Loucy (cell line): ENCODE results near the gene SRP19.

Experiments used
- H2AFZ ChIP-seq: fragments of 200-600 bp; sonication (generic); 2 replicates; pipeline ENCODE4 v1.6.0; 2016; ENCODE audit warnings: antibody characterized with exemption, mild to moderate bottlenecking, low read length, moderate library complexity
- H3F3A ChIP-seq: fragments of 200-600 bp; 2 replicates; pipeline ENCODE4 v1.6.0; 2016; ENCODE audit warnings: antibody characterized with exemption, low read depth, mild to moderate bottlenecking
- H3K27me3 ChIP-seq: fragments of 200-600 bp; sonication (generic); 2 replicates; pipeline ENCODE4 v1.6.1; 2014; ENCODE audit warnings: low read length, mild to moderate bottlenecking; ENCODE audit not compliant: insufficient read depth, poor library complexity, severe bottlenecking
- H3K36me3 ChIP-seq: fragments of 200-600 bp; sonication (generic); 2 replicates; pipeline ENCODE4 v1.6.1; 2016; ENCODE audit warnings: low read length; ENCODE audit not compliant: insufficient read depth
- H3K4me1 ChIP-seq: fragments of 200-600 bp; sonication (generic); 2 replicates; pipeline ENCODE4 v1.5.1; 2014; ENCODE audit warnings: low read length, mild to moderate bottlenecking; ENCODE audit not compliant: insufficient read depth, poor library complexity, severe bottlenecking
- H3K4me2 ChIP-seq: fragments of 200-600 bp; sonication (generic); 2 replicates; pipeline ENCODE4 v1.6.0; 2014; ENCODE audit warnings: antibody characterized with exemption, low read length, low read depth, mild to moderate bottlenecking; ENCODE audit not compliant: poor library complexity, severe bottlenecking
- H3K4me3 ChIP-seq: fragments of 200-600 bp; sonication (generic); 2 replicates; pipeline ENCODE4 v1.5.1; 2014; ENCODE audit warnings: low read length, mild to moderate bottlenecking, mixed read lengths; ENCODE audit not compliant: poor library complexity, severe bottlenecking
- H3K79me2 ChIP-seq: fragments of 200-600 bp; sonication (generic); 2 replicates; pipeline ENCODE4 v1.6.1; 2014; ENCODE audit warnings: low read length; ENCODE audit not compliant: insufficient read depth
- H3K9ac ChIP-seq: fragments of 200-600 bp; sonication (generic); 2 replicates; pipeline ENCODE4 v1.6.0; 2014; ENCODE audit warnings: mild to moderate bottlenecking, low read depth, low read length, moderate library complexity; ENCODE audit not compliant: poor library complexity, severe bottlenecking
- H3K9me2 ChIP-seq: fragments of 200-600 bp; sonication (generic); replicated peaks from 2 replicates; pipeline ENCODE4 v1.6.1; 2016; ENCODE audit warnings: low read depth, low read length, mixed read lengths
- H3K9me3 ChIP-seq: fragments of 200-600 bp; sonication (generic); 2 replicates; pipeline ENCODE4 v1.6.1; 2014; ENCODE audit warnings: mild to moderate bottlenecking, antibody characterized with exemption, low read length, low read depth; ENCODE audit not compliant: insufficient read depth
- H4K20me1 ChIP-seq: fragments of 200-600 bp; sonication (generic); 2 replicates; pipeline ENCODE4 v1.6.0; 2014; ENCODE audit warnings: antibody characterized with exemption, low read length, mild to moderate bottlenecking; ENCODE audit not compliant: insufficient read depth, poor library complexity, severe bottlenecking
- EZH2phosphoT487 ChIP-seq: fragments of 200-600 bp; IDR thresholded peaks from 2 replicates; pipeline ENCODE4 v1.6.1; 2018; ENCODE audit warnings: antibody characterized with exemption, mild to moderate bottlenecking, moderate library complexity, borderline replicate concordance
- TF ChIP-seq, protein P1 (sequence below): fragments of 200-600 bp; sonication (generic); conservative IDR thresholded peaks from 2 replicates; pipeline ENCODE4 v1.5.1; 2014; ENCODE audit warnings: mild to moderate bottlenecking, antibody characterized with exemption, low read length

The SRP19 gene

DNA sequence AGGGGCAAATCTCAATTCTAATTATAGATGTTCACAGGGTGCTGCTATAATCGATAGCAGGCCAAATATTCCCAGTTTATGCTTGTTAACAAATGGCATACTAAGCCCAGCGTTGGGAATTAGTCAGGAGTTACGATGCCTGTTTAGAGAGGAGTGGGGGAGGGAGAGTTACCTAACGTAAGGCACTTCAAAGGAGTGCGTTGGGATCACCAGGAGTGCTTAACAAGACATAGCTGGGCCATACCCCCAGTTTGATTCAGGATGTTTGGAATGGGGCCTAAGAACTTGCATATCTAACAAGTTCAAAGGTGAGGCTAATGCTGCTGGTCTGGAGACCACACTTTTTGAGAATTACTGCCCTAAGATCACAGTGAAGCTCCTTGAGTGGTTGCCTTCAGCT, 14.5 kb upstream of the SRP19 start:
- H3K9ac ChIP-seq = no peak overlapping the region
- no peaks in the 10 kb centered on the region for H3K27me3 ChIP-seq
- H3K4me2 ChIP-seq = no peak overlapping the region
- no peaks in the 10 kb centered on the region for H3K79me2 ChIP-seq
- no peak overlapping the region for H3K4me3 ChIP-seq
- H3K9me3 ChIP-seq = no peaks in the 10 kb centered on the region
- TF ChIP-seq, protein P1, sequence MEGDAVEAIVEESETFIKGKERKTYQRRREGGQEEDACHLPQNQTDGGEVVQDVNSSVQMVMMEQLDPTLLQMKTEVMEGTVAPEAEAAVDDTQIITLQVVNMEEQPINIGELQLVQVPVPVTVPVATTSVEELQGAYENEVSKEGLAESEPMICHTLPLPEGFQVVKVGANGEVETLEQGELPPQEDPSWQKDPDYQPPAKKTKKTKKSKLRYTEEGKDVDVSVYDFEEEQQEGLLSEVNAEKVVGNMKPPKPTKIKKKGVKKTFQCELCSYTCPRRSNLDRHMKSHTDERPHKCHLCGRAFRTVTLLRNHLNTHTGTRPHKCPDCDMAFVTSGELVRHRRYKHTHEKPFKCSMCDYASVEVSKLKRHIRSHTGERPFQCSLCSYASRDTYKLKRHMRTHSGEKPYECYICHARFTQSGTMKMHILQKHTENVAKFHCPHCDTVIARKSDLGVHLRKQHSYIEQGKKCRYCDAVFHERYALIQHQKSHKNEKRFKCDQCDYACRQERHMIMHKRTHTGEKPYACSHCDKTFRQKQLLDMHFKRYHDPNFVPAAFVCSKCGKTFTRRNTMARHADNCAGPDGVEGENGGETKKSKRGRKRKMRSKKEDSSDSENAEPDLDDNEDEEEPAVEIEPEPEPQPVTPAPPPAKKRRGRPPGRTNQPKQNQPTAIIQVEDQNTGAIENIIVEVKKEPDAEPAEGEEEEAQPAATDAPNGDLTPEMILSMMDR = no peak
- no peaks in the 10 kb centered on the region for H3K9me2 ChIP-seq
- H2AFZ ChIP-seq = no peak overlapping the region
- H4K20me1 ChIP-seq = no peaks in the 10 kb centered on the region
- no peaks in the 10 kb centered on the region for H3F3A ChIP-seq
- H3K36me3 ChIP-seq = no peaks in the 10 kb centered on the region
- H3K4me1 ChIP-seq = peaks cover 4% of the 10 kb centered on the region

- Histone ChIP-seq H4K20me1 (no peaks in the 10 kb centered on the region), H3K79me2 (no peaks in the 10 kb centered on the region), H3K4me1 (peaks cover 4% of the 10 kb centered on the region), H3K9me2 (no peaks in the 10 kb centered on the region), H3K27me3 (no peaks in the 10 kb centered on the region), H3K36me3 (no peaks in the 10 kb centered on the region), H3K9ac (no peak overlapping the region), H3K4me3 (no peak overlapping the region), H3K9me3 (no peaks in the 10 kb centered on the region), H2AFZ (no peak overlapping the region), H3F3A (no peaks in the 10 kb centered on the region), H3K4me2 (no peak overlapping the region)
- TF ChIP-seq, protein P1 = no peak
- no peak for TF ChIP-seq EZH2phosphoT487
These were observed 13.8 kb upstream of the SRP19 start for GRCh38 chr5:112847306-112847705.

DNA sequence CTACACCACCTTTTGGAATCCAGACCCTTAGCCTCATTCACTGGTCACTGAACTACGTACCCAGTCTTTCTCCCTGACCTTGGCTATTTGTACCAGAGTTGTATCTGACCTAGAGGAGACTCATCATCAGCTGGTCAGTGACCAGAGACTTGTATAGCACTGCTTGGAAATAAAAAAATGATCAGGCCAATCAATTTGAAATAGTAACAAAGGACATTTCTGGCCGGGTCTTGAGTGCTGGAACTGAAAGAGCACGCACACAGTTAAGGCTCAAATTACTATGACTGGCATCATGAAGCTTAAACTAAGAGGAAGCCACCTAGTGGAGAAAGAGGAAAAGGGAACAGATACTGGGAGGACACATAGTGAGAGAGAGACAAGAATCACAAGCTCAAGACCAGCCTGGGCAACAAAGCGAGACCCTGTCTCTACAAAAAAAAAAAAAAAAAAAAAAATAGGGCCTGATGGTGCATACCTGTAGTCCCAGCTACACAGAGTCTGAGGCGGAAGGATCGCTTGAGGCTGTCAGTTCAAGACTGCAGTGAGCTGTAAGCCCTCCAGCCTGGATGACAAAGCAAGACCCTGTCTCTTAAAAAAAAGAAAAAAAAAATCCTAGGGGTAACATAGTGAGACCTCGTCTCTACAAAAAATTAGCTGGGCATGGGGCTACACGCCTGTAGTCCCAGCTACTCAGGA, 12.8 kb upstream of the SRP19 start:
- no peaks in the 10 kb centered on the region for H3K36me3 ChIP-seq
- 0 out of 2 replicates have a peak overlapping the region, but pooled peaks have one; percentile 36 for H2AFZ ChIP-seq
- TF ChIP-seq, protein P1 = peak; percentile 56
- no peak for TF ChIP-seq EZH2phosphoT487
- no peaks in the 10 kb centered on the region for H3K9me3 ChIP-seq
- no peaks in the 10 kb centered on the region for H3K9me2 ChIP-seq
- no peaks in the 10 kb centered on the region for H3K27me3 ChIP-seq
- H3K79me2 ChIP-seq = no peaks in the 10 kb centered on the region
- peak overlapping the region; percentile 36 for H3K9ac ChIP-seq
- H3K4me3 ChIP-seq = peak overlapping the region; percentile 42
- H3F3A ChIP-seq = no peaks in the 10 kb centered on the region
- peaks cover 4% of the 10 kb centered on the region for H3K4me1 ChIP-seq
- H4K20me1 ChIP-seq = no peaks in the 10 kb centered on the region
- H3K4me2 ChIP-seq = peak overlapping the region; percentile 65
